Colonic mucosa (tissue), 4 donors: ENCODE measurements around the gene ROBO1. TPM values are rescaled to one million over a fixed set of nuclear protein-coding genes. Genes with fewer than 3 reads are reported as not detected.
A peak's percentile ranks its signal among the peaks of the same experiment; 100 is the strongest.

ENCODE experiments used
- DNase-seq: peaks from one replicate; pipeline ENCODE4 v3.0.0-alpha.2; 2020
- H3K27ac ChIP-seq: fragments of 200-600 bp; one replicate; pipeline ENCODE4 v1.8.0; 2021
- H3K27me3 ChIP-seq: fragments of 200-600 bp; one replicate; pipeline ENCODE4 v1.8.0; 2021
- H3K36me3 ChIP-seq: fragments of 200-600 bp; one replicate; pipeline ENCODE4 v1.8.0; 2021
- H3K4me1 ChIP-seq: fragments of 200-600 bp; one replicate; pipeline ENCODE4 v1.8.0; 2021; ENCODE audit warnings: mild to moderate bottlenecking
- H3K4me3 ChIP-seq: fragments of 200-600 bp; one replicate; pipeline ENCODE4 v1.8.0; 2021
- H3K9ac ChIP-seq, 2 donors: one replicate each; pipeline ENCODE4 v1.7.0; 2013; ENCODE audit warnings: control low read depth in 2 of 2, low read depth in 2 of 2, low read length in 2 of 2
- H3K9me3 ChIP-seq: fragments of 200-600 bp; one replicate; pipeline ENCODE4 v1.8.0; 2021
- CTCF ChIP-seq: fragments of 200-600 bp; IDR thresholded peaks from one replicate; pipeline ENCODE4 v1.8.0; 2022; ENCODE audit warnings: antibody characterized with exemption, mild to moderate bottlenecking
- intact Hi-C: fragments of 100-400 bp; cut with DNase I; formaldehyde crosslinking; loops from one replicate; pipeline ENCODE4 v1.14.1; 2022
- total RNA-seq, 2 donors: library from RNA; stranded (reverse); fragmentation: NEBNext Ultra II Directional in 1 of 2; extraction: Animal tissue kit (Norgen Biotek cat#: 25700) in 1 of 2; gene quantifications; one replicate each; pipeline ENCODE4 v1.2.1, GENCODE V29; 2021
- donor health status: healthy.
- donor health status: DM: no; HTN: no; CAD: no.
- donor health status: DM: no; HTN: no; CAD: no.

The ROBO1 gene
- total RNA-seq, 2 donors from 2014 or later: 8.1 to 9.4 TPM

GRCh38 chr3:78732893-78733292, 1034.9 kb downstream of the ROBO1 start:
- H3K9me3 ChIP-seq: no peaks in the 10 kb centered on the region
- intact Hi-C loops: no loop called here
- H3K9ac ChIP-seq: no peak overlapping the region
- H3K36me3 ChIP-seq: no peaks in the 10 kb centered on the region
- no peak for TF ChIP-seq CTCF
- no peak overlapping the region for H3K27ac ChIP-seq
- no peak overlapping the region for H3K4me3 ChIP-seq
- no peak for DNase-seq
- H3K4me1 ChIP-seq: no peaks in the 10 kb centered on the region
- no peaks in the 10 kb centered on the region for H3K27me3 ChIP-seq

- H3K36me3 ChIP-seq: no peaks in the 10 kb centered on the region
- intact Hi-C loops: no loop called here
- no peak for TF ChIP-seq CTCF
- H3K27me3 ChIP-seq: no peaks in the 10 kb centered on the region
- H3K9ac ChIP-seq: no peak overlapping the region
- no peak overlapping the region for H3K27ac ChIP-seq
- no peak overlapping the region for H3K4me3 ChIP-seq
- no peak for DNase-seq
- H3K9me3 ChIP-seq: no peaks in the 10 kb centered on the region
- H3K4me1 ChIP-seq: no peaks in the 10 kb centered on the region
Observed at GRCh38 chr3:78732471-78732870, 1035.3 kb downstream of the ROBO1 start.

GRCh38 chr3:78729946-78730345, 1037.9 kb downstream of the ROBO1 start:
- no peaks in the 10 kb centered on the region for H3K4me1 ChIP-seq
- TF ChIP-seq CTCF: no peak
- no peak for DNase-seq
- no peak overlapping the region for H3K27ac ChIP-seq
- H3K27me3 ChIP-seq: no peaks in the 10 kb centered on the region
- no peaks in the 10 kb centered on the region for H3K36me3 ChIP-seq
- intact Hi-C loops: no loop called here
- no peak overlapping the region for H3K9ac ChIP-seq
- H3K4me3 ChIP-seq: no peak overlapping the region
- H3K9me3 ChIP-seq: no peaks in the 10 kb centered on the region

GRCh38 chr3:78728406-78729145, 1039.2 kb downstream of the ROBO1 start:
- Histone ChIP-seq H3K4me1 (no peaks in the 10 kb centered on the region), H3K27ac (no peak overlapping the region), H3K36me3 (no peaks in the 10 kb centered on the region), H3K27me3 (no peaks in the 10 kb centered on the region), H3K9me3 (no peaks in the 10 kb centered on the region), H3K9ac (no peak overlapping the region), H3K4me3 (no peak overlapping the region)
- no peak for TF ChIP-seq CTCF
- DNase-seq: peak; percentile 51
- intact Hi-C loops: no loop called here

GRCh38 chr3:78726545-78726944, 1041.3 kb downstream of the ROBO1 start:
- Histone ChIP-seq H3K4me1 (no peaks in the 10 kb centered on the region), H3K27me3 (no peaks in the 10 kb centered on the region), H3K27ac (no peak overlapping the region), H3K9ac (no peak overlapping the region), H3K9me3 (no peaks in the 10 kb centered on the region), H3K4me3 (no peak overlapping the region), H3K36me3 (no peaks in the 10 kb centered on the region)
- DNase-seq: no peak
- no peak for TF ChIP-seq CTCF
- intact Hi-C loops: no loop called here
